Colonic mucosa (tissue), 4 donors: ENCODE measurements around the gene NF2. TPM values are rescaled to one million over a fixed set of nuclear protein-coding genes. Genes with fewer than 3 reads are reported as not detected.

Experiments
- DNase-seq: peaks from one replicate; pipeline ENCODE4 v3.0.0-alpha.2; 2020
- H3K27ac ChIP-seq: fragments of 200-600 bp; one replicate; pipeline ENCODE4 v1.8.0; 2021
- H3K27me3 ChIP-seq: fragments of 200-600 bp; one replicate; pipeline ENCODE4 v1.8.0; 2021
- H3K36me3 ChIP-seq: fragments of 200-600 bp; one replicate; pipeline ENCODE4 v1.8.0; 2021
- H3K4me1 ChIP-seq: fragments of 200-600 bp; one replicate; pipeline ENCODE4 v1.8.0; 2021; ENCODE audit warnings: mild to moderate bottlenecking
- H3K4me3 ChIP-seq: fragments of 200-600 bp; one replicate; pipeline ENCODE4 v1.8.0; 2021
- H3K9ac ChIP-seq, 2 donors: one replicate each; pipeline ENCODE4 v1.7.0; 2013; ENCODE audit warnings: control low read depth in 2 of 2, low read depth in 2 of 2, low read length in 2 of 2
- H3K9me3 ChIP-seq: fragments of 200-600 bp; one replicate; pipeline ENCODE4 v1.8.0; 2021
- CTCF ChIP-seq: fragments of 200-600 bp; IDR thresholded peaks from one replicate; pipeline ENCODE4 v1.8.0; 2022; ENCODE audit warnings: antibody characterized with exemption, mild to moderate bottlenecking
- intact Hi-C: fragments of 100-400 bp; cut with DNase I; formaldehyde crosslinking; loops from one replicate; pipeline ENCODE4 v1.14.1; 2022
- total RNA-seq, 2 donors: library from RNA; stranded (reverse); fragmentation: NEBNext Ultra II Directional in 1 of 2; extraction: Animal tissue kit (Norgen Biotek cat#: 25700) in 1 of 2; gene quantifications; one replicate each; pipeline ENCODE4 v1.2.1, GENCODE V29; 2021
- donor health status: healthy.
- donor health status: DM: no; HTN: no; CAD: no.
- donor health status: DM: no; HTN: no; CAD: no.

The NF2 gene
- total RNA-seq, 2 donors from 2014 or later: 33.5 to 51.0 TPM

GRCh38 chr22:29700900-29701154 is 97.4 kb downstream of the NF2 start:
- H3K9ac ChIP-seq: no peak overlapping the region
- intact Hi-C loops: no loop called here

GRCh38 chr22:29701155-29701999 is 97.9 kb downstream of the NF2 start:
- peaks cover 10% of the 10 kb centered on the region for H3K4me1 ChIP-seq
- no peaks in the 10 kb centered on the region for H3K9me3 ChIP-seq
- H3K9ac ChIP-seq: no peak overlapping the region
- no peak for TF ChIP-seq CTCF
- DNase-seq: peak; percentile 46
- intact Hi-C loops: no loop called here
- H3K36me3 ChIP-seq: no peaks in the 10 kb centered on the region
- H3K27ac ChIP-seq: peak overlapping the region; percentile 18
- no peaks in the 10 kb centered on the region for H3K27me3 ChIP-seq
- no peak overlapping the region for H3K4me3 ChIP-seq

More at GRCh38 chr22:29700900-29701154, 97.4 kb downstream of the NF2 start:
- H3K27ac ChIP-seq: peak overlapping the region; percentile 17
- no peaks in the 10 kb centered on the region for H3K9me3 ChIP-seq
- no peaks in the 10 kb centered on the region for H3K27me3 ChIP-seq
- no peak for DNase-seq
- TF ChIP-seq CTCF: no peak
- H3K4me1 ChIP-seq: peaks cover 10% of the 10 kb centered on the region
- H3K36me3 ChIP-seq: no peaks in the 10 kb centered on the region
- H3K4me3 ChIP-seq: no peak overlapping the region

GRCh38 chr22:29702000-29702930 is 98.8 kb downstream of the NF2 start:
- Histone ChIP-seq H3K27ac (peak overlapping the region; percentile 18), H3K36me3 (no peaks in the 10 kb centered on the region), H3K9me3 (no peaks in the 10 kb centered on the region), H3K27me3 (no peaks in the 10 kb centered on the region), H3K4me3 (no peak overlapping the region), H3K4me1 (peaks cover 10% of the 10 kb centered on the region), H3K9ac (no peak overlapping the region)
- intact Hi-C loops: no loop called here
- no peak for TF ChIP-seq CTCF
- peak; percentile 36 for DNase-seq

GRCh38 chr22:29702931-29703501 is 99.6 kb downstream of the NF2 start:
- no peak for TF ChIP-seq CTCF

GRCh38 chr22:29703569-29704195 is 100.2 kb downstream of the NF2 start:
- intact Hi-C loops: no loop called here
- Histone ChIP-seq H3K4me1 (peaks cover 10% of the 10 kb centered on the region), H3K4me3 (no peak overlapping the region), H3K36me3 (no peaks in the 10 kb centered on the region), H3K27me3 (no peaks in the 10 kb centered on the region), H3K9me3 (no peaks in the 10 kb centered on the region), H3K9ac (peak overlapping the region in 1 of 2 donors; percentile 40), H3K27ac (no peak overlapping the region)
- no peak for TF ChIP-seq CTCF
- DNase-seq: no peak

More at GRCh38 chr22:29702931-29703501, 99.6 kb downstream of the NF2 start:
- H3K4me1 ChIP-seq: peaks cover 10% of the 10 kb centered on the region
- no peaks in the 10 kb centered on the region for H3K27me3 ChIP-seq
- no peak for DNase-seq
- H3K9ac ChIP-seq: peak overlapping the region; percentile 40 to 50
- H3K36me3 ChIP-seq: no peaks in the 10 kb centered on the region
- no peak overlapping the region for H3K4me3 ChIP-seq
- intact Hi-C loops: no loop called here
- H3K27ac ChIP-seq: peak overlapping the region; percentile 18
- H3K9me3 ChIP-seq: no peaks in the 10 kb centered on the region
